Thyroid gland (tissue), 4 donors: ENCODE results near the gene FHOD3.

ENCODE experiments used
- POLR2A ChIP-seq, 2 donors: fragments of 450-650 bp; IDR thresholded peaks; one replicate each; pipeline ENCODE4 v1.6.1; 2017; ENCODE audit warnings: antibody characterized with exemption in 2 of 2, mild to moderate bottlenecking in 2 of 2, moderate library complexity in 1 of 2
- TF ChIP-seq, protein P1 (sequence below), 6 experiments: fragments of 200-600 bp in 3 of 6; fragments of 450-650 bp in 3 of 6; sonication (generic) in 3 of 6; IDR thresholded peaks; one replicate each; pipeline ENCODE4 v1.5.1; 2016 to 2019; ENCODE audit warnings: antibody characterized with exemption in 6 of 6, mild to moderate bottlenecking in 2 of 6, inconsistent platforms in 1 of 6, moderate library complexity in 1 of 6

DNA sequence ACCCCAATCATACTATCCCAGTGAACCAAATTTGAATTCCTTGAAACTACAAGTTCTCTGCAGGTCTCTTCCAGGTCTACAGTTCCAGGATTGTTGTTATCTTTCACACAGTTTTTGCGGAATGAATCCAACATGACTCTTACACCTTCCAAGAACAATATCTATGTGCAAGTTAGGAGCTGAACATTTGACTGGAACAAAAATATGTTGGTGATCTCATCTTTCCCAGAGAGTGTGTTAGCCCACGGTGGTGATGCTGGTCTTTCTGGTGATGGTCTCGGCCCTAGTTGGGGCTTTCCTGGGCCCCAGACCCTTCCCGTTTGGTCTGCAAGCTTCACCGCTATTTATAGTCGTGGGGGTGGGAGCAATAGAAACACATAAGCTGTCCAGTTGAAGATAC, 357.6 kb downstream of the FHOD3 start:
- TF ChIP-seq, protein P1, sequence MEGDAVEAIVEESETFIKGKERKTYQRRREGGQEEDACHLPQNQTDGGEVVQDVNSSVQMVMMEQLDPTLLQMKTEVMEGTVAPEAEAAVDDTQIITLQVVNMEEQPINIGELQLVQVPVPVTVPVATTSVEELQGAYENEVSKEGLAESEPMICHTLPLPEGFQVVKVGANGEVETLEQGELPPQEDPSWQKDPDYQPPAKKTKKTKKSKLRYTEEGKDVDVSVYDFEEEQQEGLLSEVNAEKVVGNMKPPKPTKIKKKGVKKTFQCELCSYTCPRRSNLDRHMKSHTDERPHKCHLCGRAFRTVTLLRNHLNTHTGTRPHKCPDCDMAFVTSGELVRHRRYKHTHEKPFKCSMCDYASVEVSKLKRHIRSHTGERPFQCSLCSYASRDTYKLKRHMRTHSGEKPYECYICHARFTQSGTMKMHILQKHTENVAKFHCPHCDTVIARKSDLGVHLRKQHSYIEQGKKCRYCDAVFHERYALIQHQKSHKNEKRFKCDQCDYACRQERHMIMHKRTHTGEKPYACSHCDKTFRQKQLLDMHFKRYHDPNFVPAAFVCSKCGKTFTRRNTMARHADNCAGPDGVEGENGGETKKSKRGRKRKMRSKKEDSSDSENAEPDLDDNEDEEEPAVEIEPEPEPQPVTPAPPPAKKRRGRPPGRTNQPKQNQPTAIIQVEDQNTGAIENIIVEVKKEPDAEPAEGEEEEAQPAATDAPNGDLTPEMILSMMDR (IDR thresholded peaks at IDR 0.05) = no peak
- TF ChIP-seq POLR2A (IDR thresholded peaks at IDR 0.05) = no peak
